AG09319 (cell line): Measurements from ENCODE around the gene PNMA6E.

Source experiments
- DNase-seq: peaks from one replicate; pipeline ENCODE4 v3.0.0-alpha.2; 2010; ENCODE audit warnings: low read depth; ENCODE audit errors: extremely low read depth
- TF ChIP-seq, protein P1 (sequence below): IDR thresholded peaks from 2 replicates; pipeline ENCODE4 v1.5.1; 2011; ENCODE audit warnings: low read depth, mild to moderate bottlenecking, inconsistent platforms, low read length, moderate library complexity

The PNMA6E gene

DNA sequence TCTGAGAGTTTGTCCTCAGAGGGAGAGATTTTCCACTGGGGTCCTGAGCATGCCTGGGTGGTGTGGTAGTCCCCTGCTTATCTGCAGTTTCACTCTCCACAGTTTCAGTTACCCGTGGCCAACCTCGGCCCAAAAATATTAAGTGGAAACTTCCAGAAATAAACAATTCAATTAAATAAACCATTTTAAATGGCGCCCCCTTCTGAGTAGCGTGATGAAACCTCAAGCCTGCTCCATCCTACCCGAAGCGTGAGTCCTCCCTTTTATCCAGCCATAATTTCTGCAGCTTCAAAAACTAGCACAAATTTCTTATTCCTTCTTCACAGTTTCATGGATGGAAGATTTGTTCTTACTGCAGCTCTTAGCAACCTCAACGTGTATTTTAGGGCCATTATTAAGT lies 26.7 kb downstream of the PNMA6E start:
- DNase-seq, result no peak
- TF ChIP-seq, protein P1, sequence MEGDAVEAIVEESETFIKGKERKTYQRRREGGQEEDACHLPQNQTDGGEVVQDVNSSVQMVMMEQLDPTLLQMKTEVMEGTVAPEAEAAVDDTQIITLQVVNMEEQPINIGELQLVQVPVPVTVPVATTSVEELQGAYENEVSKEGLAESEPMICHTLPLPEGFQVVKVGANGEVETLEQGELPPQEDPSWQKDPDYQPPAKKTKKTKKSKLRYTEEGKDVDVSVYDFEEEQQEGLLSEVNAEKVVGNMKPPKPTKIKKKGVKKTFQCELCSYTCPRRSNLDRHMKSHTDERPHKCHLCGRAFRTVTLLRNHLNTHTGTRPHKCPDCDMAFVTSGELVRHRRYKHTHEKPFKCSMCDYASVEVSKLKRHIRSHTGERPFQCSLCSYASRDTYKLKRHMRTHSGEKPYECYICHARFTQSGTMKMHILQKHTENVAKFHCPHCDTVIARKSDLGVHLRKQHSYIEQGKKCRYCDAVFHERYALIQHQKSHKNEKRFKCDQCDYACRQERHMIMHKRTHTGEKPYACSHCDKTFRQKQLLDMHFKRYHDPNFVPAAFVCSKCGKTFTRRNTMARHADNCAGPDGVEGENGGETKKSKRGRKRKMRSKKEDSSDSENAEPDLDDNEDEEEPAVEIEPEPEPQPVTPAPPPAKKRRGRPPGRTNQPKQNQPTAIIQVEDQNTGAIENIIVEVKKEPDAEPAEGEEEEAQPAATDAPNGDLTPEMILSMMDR, result no peak

DNA sequence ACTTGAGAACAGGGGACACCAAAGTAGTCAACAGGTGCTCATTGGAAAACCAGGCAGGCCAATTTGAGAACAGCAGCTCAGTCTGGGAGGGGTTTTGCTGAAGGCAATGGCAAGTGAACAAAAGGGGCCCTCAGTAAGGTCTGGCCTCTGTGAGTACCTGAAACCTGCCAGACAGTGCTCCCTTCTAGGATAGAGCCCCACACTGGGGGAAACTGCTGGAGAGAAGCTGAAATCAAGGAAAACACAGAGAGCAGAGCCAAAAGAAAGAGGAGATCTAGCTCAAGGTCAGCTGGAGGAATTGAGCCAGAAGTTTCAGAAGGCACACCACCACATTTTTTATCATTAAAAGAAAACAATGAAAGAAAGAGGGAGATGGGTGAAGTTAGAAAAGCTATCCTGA lies 28.2 kb downstream of the PNMA6E start:
- no peak for DNase-seq
- TF ChIP-seq, protein P1, result no peak

DNA sequence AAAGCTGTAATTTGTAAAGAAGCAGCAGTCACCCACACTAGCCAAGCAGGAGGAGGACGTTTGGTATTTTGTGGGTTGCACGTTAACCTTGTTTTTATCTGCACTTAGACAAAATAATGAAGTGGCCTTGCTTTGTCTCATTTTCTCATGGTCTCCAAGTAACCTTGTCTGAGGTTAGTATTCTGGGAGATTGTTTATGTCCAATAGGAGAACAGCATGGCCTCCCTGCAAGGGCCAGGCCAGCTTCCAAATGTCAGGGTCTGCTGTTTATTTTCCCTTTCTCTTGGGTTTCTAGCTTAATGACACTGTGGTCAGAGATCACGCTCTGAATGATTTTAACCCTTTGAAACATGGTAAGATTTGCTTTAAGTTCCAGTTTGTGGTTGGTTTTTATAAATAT lies 29.9 kb downstream of the PNMA6E start:
- no peak for DNase-seq
- TF ChIP-seq, protein P1, result no peak

DNA sequence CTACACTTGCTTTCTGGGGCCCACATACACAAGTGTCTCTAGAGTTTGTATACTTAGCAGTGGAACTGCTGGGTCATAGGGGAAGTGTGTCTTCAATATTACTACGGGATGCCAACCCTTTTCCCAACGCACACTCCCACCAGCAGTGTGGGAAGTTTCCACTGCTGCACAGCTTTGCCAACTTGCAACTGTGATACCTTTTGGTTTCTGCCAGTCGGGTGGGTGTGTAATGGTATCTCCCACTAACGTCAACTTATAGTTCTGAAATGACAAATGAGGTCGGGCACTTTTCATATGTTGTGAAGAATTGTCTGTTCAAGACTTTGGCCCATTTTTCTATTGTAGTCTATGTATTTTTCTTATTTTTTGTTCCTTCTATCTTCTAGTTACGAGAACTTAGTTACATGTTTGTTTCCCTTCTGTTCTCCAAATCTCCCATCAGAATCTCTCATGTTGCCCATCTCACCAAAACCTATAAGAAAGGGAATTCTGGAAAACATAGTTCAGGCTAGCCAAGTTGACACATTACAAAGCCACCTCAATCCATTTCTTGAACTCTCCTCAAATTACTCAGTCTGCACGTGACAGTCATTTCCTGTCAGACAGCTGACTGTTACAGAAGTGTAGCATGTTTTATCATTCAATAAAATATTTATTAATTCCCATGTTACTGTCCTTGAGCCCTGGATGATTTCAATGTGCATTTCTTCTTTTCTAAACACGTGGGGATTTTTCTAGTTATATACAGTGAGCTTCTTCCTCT lies 30.7 kb downstream of the PNMA6E start:
- TF ChIP-seq, protein P1, result no peak
- DNase-seq, result no peak

DNA sequence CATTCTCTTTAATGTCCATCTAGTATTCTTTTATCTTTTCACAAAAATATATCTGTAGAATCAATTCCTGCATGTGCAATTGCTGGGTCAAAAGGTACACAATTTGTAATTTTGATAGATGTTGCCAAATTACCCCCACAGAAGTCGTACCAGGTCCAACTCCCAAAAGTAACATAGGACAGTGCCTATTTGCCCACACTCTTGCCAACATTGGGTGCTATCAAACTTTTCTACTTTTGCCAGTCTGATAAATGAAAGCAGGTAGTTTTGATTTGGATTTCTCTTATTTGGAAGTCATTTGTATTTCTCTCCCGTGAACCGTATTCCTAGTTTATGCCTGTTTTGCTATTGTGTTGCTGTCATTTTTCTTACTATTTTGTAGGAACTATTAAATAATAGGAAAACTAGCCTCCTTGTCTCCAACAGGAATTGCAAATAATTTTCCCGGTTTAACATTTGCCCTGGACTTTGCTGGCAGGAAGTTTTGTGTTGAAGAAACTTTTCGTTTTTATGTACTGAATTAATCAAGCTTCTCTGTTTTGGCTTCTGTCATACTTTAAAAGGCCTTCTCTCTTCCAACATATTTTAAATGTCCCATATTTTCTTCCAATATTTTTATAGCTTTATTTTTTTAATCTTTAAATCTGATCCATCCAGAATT lies 34.1 kb downstream of the PNMA6E start:
- DNase-seq, result no peak
- TF ChIP-seq, protein P1, result no peak

DNA sequence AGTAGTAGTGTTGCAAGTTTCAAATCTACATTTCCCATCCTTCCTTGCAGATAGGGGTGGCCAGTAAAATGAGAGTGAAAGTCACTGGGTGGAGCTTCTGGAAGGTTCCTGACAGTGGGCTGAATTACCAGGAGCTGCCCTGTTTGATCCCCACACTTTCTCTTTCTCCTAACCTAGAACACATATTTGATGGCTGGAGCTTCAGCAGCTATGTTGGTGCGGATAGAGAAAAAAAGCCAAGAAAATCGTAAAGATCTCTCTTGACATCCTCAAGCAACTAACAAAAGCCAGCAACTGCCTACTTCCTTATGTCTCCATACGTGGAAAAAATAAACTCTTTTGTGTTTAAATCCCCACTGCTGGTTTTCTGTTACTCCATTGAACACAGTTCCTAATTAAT lies 35.0 kb downstream of the PNMA6E start:
- TF ChIP-seq, protein P1, result no peak
- no peak for DNase-seq

DNA sequence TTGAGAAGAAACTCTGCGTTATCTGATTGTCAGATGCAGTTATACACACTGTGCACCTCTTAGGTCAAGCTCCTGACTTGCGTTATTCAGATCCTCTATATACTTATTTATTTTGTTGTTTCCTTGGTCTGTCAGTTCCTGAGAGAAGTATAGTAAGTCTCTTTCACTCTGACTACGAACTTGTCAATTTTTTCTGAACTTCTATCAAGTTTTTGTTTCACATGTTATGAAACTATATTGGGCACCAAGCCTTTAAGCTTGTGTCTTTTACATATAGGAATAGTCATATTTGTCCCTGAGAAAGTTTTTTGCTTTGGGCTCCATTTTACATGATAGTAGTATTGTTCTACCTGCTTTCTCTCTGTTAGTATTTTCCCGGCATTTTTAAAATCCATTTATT lies 35.5 kb downstream of the PNMA6E start:
- no peak for DNase-seq
- TF ChIP-seq, protein P1, result no peak
